Breast epithelium (tissue), 4 donors: ENCODE data around the gene HSPA1A. TPM values are rescaled to one million over a fixed set of nuclear protein-coding genes. Genes with fewer than 3 reads are reported as not detected.

ENCODE experiments used
- DNase-seq, 2 donors: peaks; one replicate each; pipeline ENCODE4 v3.0.0-alpha.2; 2019; ENCODE audit warnings: low spot score in 2 of 2
- H3K27ac ChIP-seq, 2 donors: fragments of 200-600 bp; sonication (generic) in 1 of 2; one replicate each; pipeline ENCODE4 v1.5.1; 2016 to 2019; ENCODE audit warnings: mild to moderate bottlenecking in 1 of 2
- H3K27me3 ChIP-seq, 2 donors: fragments of 200-600 bp; sonication (generic) in 1 of 2; one replicate each; pipeline versions ENCODE4 v1.5.1 to v1.6.0; 2017 to 2019; ENCODE audit warnings: control low read depth in 1 of 2, mild to moderate bottlenecking in 1 of 2
- H3K36me3 ChIP-seq: fragments of 200-600 bp; one replicate; pipeline ENCODE4 v1.5.1; 2019
- H3K4me1 ChIP-seq, 2 donors: fragments of 200-600 bp; sonication (generic); one replicate each; pipeline ENCODE4 v1.5.1; 2016 to 2019; ENCODE audit warnings: control low read depth in 1 of 2
- H3K4me3 ChIP-seq, 3 donors: fragments of 200-600 bp; sonication (generic); 1 replicate in 2 of 3; 2 replicates in 1 of 3; pipeline ENCODE4 v1.5.1; 2016 to 2019; ENCODE audit warnings: mild to moderate bottlenecking in 3 of 3, moderate library complexity in 2 of 3
- H3K9me3 ChIP-seq, 2 donors: fragments of 200-600 bp; sonication (generic) in 1 of 2; one replicate each; pipeline ENCODE4 v1.5.1; 2016 to 2019; ENCODE audit warnings: control low read depth in 1 of 2
- CTCF ChIP-seq, 3 donors: fragments of 450-650 bp; IDR thresholded peaks; one replicate each; pipeline ENCODE4 v1.5.1; 2016 to 2017; ENCODE audit warnings: antibody characterized with exemption in 3 of 3, mild to moderate bottlenecking in 3 of 3, moderate library complexity in 3 of 3
- POLR2A ChIP-seq: fragments of 450-650 bp; IDR thresholded peaks from one replicate; pipeline ENCODE4 v1.6.1; 2016; ENCODE audit warnings: antibody characterized with exemption, mild to moderate bottlenecking, moderate library complexity
- POLR2AphosphoS5 ChIP-seq, 3 donors: sonication (generic); formaldehyde crosslinking; IDR thresholded peaks; one replicate each; pipeline ENCODE4 v1.6.1; 2017; ENCODE audit warnings: antibody characterized with exemption in 3 of 3
- intact Hi-C: fragments of 100-400 bp; cut with DNase I; formaldehyde crosslinking; loops from one replicate; pipeline ENCODE4 v1.15.1; 2023; ENCODE audit warnings: low total_unique reads
- total RNA-seq, 3 donors: library from RNA; depleted of rRNA; stranded (reverse); fragments of >200 nt; gene quantifications; one replicate each; pipeline ENCODE4 v1.1.0, GENCODE V29; 2016

HSPA1A gene
- total RNA-seq, 3 donors from 2014 or later: 136 to 459 (median 202) TPM

- no peak for DNase-seq
- TF ChIP-seq POLR2AphosphoS5 (IDR thresholded peaks at IDR 0.05) (no peak), POLR2A (no peak), CTCF (IDR thresholded peaks at IDR 0.05) (no peak)
- Histone ChIP-seq H3K4me1 (no peaks in the 10 kb centered on the region), H3K9me3 (no peaks in the 10 kb centered on the region), H3K4me3 (no peak overlapping the region), H3K27ac (no peak overlapping the region), H3K36me3 (no peaks in the 10 kb centered on the region), H3K27me3 (no peaks in the 10 kb centered on the region)
- intact Hi-C loops: loop anchor here (10.0 kb wide), 1 partner anchor 64 kb away; the partner anchor contains the start of genes ABHD16A and LY6G6F
Observed at GRCh38 chr6:31768363-31769257, 46.7 kb upstream of the HSPA1A start.

- H3K4me3 ChIP-seq: no peak overlapping the region
Observed at GRCh38 chr6:31769684-31770371, 45.5 kb upstream of the HSPA1A start.

GRCh38 chr6:31770860-31771259, 44.5 kb upstream of the HSPA1A start:
- TF ChIP-seq POLR2AphosphoS5 (IDR thresholded peaks at IDR 0.05): no peak
- TF ChIP-seq POLR2A: no peak
- TF ChIP-seq CTCF (IDR thresholded peaks at IDR 0.05): no peak
- no peaks in the 10 kb centered on the region for H3K27me3 ChIP-seq
- H3K9me3 ChIP-seq: no peaks in the 10 kb centered on the region
- H3K27ac ChIP-seq: no peak overlapping the region
- H3K4me1 ChIP-seq: no peaks in the 10 kb centered on the region
- no peak for DNase-seq
- intact Hi-C loops: no loop called here
- no peaks in the 10 kb centered on the region for H3K36me3 ChIP-seq
- H3K4me3 ChIP-seq: no peak overlapping the region

More at GRCh38 chr6:31769684-31770371, 45.5 kb upstream of the HSPA1A start:
- no peak for TF ChIP-seq POLR2A
- TF ChIP-seq CTCF (IDR thresholded peaks at IDR 0.05): peak; percentile 25 to 69 (median 60)
- no peak for TF ChIP-seq POLR2AphosphoS5 (IDR thresholded peaks at IDR 0.05)
- no peaks in the 10 kb centered on the region for H3K36me3 ChIP-seq
- H3K9me3 ChIP-seq: no peaks in the 10 kb centered on the region
- H3K27ac ChIP-seq: no peak overlapping the region
- intact Hi-C loops: loop anchor here (10.0 kb wide), 1 partner anchor 65 kb away; the partner anchor contains the start of genes ABHD16A and LY6G6F
- peak; percentile 57 to 77 for DNase-seq
- H3K4me1 ChIP-seq: no peaks in the 10 kb centered on the region
- H3K27me3 ChIP-seq: no peaks in the 10 kb centered on the region

GRCh38 chr6:31771992-31772358, 43.4 kb upstream of the HSPA1A start:
- H3K27me3 ChIP-seq: no peaks in the 10 kb centered on the region
- no peak for DNase-seq
- no peaks in the 10 kb centered on the region for H3K36me3 ChIP-seq
- TF ChIP-seq POLR2A (no peak), POLR2AphosphoS5 (IDR thresholded peaks at IDR 0.05) (no peak), CTCF (IDR thresholded peaks at IDR 0.05) (no peak)
- H3K9me3 ChIP-seq: no peaks in the 10 kb centered on the region
- H3K4me1 ChIP-seq: peaks cover 4 to 6% of the 10 kb centered on the region in 2 donors
- no peak overlapping the region for H3K4me3 ChIP-seq
- H3K27ac ChIP-seq: no peak overlapping the region
- intact Hi-C loops: no loop called here

- H3K4me3 ChIP-seq: no peak overlapping the region
- H3K4me1 ChIP-seq: peaks cover 6 to 8% of the 10 kb centered on the region in 2 donors
- H3K27me3 ChIP-seq: no peaks in the 10 kb centered on the region
- H3K9me3 ChIP-seq: no peaks in the 10 kb centered on the region
- no peak for DNase-seq
- H3K36me3 ChIP-seq: no peaks in the 10 kb centered on the region
- intact Hi-C loops: no loop called here
- H3K27ac ChIP-seq: no peak overlapping the region
- no peak for TF ChIP-seq POLR2AphosphoS5 (IDR thresholded peaks at IDR 0.05)
- no peak for TF ChIP-seq POLR2A
- no peak for TF ChIP-seq CTCF (IDR thresholded peaks at IDR 0.05)
Observed at GRCh38 chr6:31775184-31775583, 40.2 kb upstream of the HSPA1A start.
